PC-3 (cell line): ENCODE data around the gene ZNF732. TPM values are rescaled to one million over a fixed set of nuclear protein-coding genes. Genes with fewer than 3 reads are reported as not detected.

Experiments used
- ATAC-seq: fragments of 200-7000 bp; cut with Tn5 transposase; 2 replicates; pipeline ENCODE4 v1.9.1; 2020; ENCODE audit warnings: mild to moderate bottlenecking, moderate library complexity
- BruUV-seq: library from RNA; stranded (reverse); fragments of 400-500 nt; replicated peaks from 2 replicates; lab custom pipeline; 2021; lab: Mats Ljungman, UMichigan
- CTCF ChIA-PET: fragments of 300-600 bp; sonication (Branson Sonifier 250); formaldehyde crosslinking; loops from one replicate; lab custom pipeline; 2022; ENCODE audit warnings: antibody characterized with exemption; lab: Charles Lee
- POLR2A ChIA-PET: fragments of 300-600 bp; sonication (Branson Sonifier 250); formaldehyde crosslinking; loops from one replicate; lab custom pipeline; 2022; ENCODE audit warnings: antibody characterized with exemption; ENCODE audit not compliant: unreplicated experiment; lab: Charles Lee
- DNase-seq: peaks from one replicate; pipeline ENCODE4 v3.0.0-alpha.2; 2015
- H2AFZ ChIP-seq: fragments of 300-600 bp; sonication (generic); 2 replicates; pipeline ENCODE4 v1.6.0; 2016; ENCODE audit warnings: antibody characterized with exemption, low read length
- H3F3A ChIP-seq: fragments of 300-600 bp; sonication (generic); one replicate; pipeline ENCODE4 v1.6.0; 2017; ENCODE audit warnings: antibody characterized with exemption, low read length, control low read depth, mild to moderate bottlenecking; ENCODE audit not compliant: unreplicated experiment
- H3K27ac ChIP-seq: fragments of 300-600 bp; sonication (generic); 2 replicates; pipeline ENCODE4 v1.5.1; 2016; ENCODE audit warnings: mild to moderate bottlenecking, low read length
- H3K27me3 ChIP-seq: fragments of 300-600 bp; sonication (generic); 2 replicates; pipeline ENCODE4 v1.6.1; 2016; ENCODE audit warnings: low read length, mixed read lengths
- H3K36me3 ChIP-seq: fragments of 300-600 bp; sonication (generic); 2 replicates; pipeline ENCODE4 v1.6.1; 2016; ENCODE audit warnings: low read depth, mixed run types, low read length, mixed read lengths
- H3K4me1 ChIP-seq: fragments of 300-600 bp; sonication (generic); 2 replicates; pipeline ENCODE4 v1.5.1; 2016; ENCODE audit warnings: low read length; ENCODE audit not compliant: insufficient read depth
- H3K4me2 ChIP-seq: fragments of 300-600 bp; sonication (generic); 2 replicates; pipeline ENCODE4 v1.6.0; 2016; ENCODE audit warnings: low read length
- H3K4me3 ChIP-seq: fragments of 300-600 bp; sonication (generic); 2 replicates; pipeline ENCODE4 v1.5.1; 2016; ENCODE audit warnings: mild to moderate bottlenecking, low read length, mixed read lengths
- H3K79me2 ChIP-seq: fragments of 300-600 bp; sonication (generic); 2 replicates; pipeline ENCODE4 v1.6.1; 2017; ENCODE audit warnings: low read length, mixed read lengths
- H3K9ac ChIP-seq: fragments of 300-600 bp; sonication (generic); 2 replicates; pipeline ENCODE4 v1.6.0; 2016; ENCODE audit warnings: mild to moderate bottlenecking, low read length
- H3K9me2 ChIP-seq: fragments of 300-600 bp; sonication (generic); replicated peaks from 2 replicates; pipeline ENCODE4 v1.6.1; 2016; ENCODE audit warnings: mixed run types, low read length, mixed read lengths
- H3K9me3 ChIP-seq: fragments of 300-600 bp; sonication (generic); 2 replicates; pipeline ENCODE4 v1.6.1; 2016; ENCODE audit warnings: low read length, mixed read lengths
- H4K20me1 ChIP-seq: fragments of 300-600 bp; sonication (generic); 2 replicates; pipeline ENCODE4 v1.6.1; 2016; ENCODE audit warnings: low read length, mixed read lengths
- EZH2 ChIP-seq: fragments of 300-600 bp; sonication (generic); IDR thresholded peaks from one replicate; pipeline ENCODE4 v1.6.1; 2017; ENCODE audit warnings: antibody characterized with exemption, mild to moderate bottlenecking, low read length; ENCODE audit not compliant: unreplicated experiment
- EZH2phosphoT487 ChIP-seq: fragments of 300-600 bp; sonication (generic); IDR thresholded peaks from 2 replicates; pipeline ENCODE4 v1.6.1; 2018; ENCODE audit warnings: mild to moderate bottlenecking, antibody characterized with exemption, low read length, borderline replicate concordance
- intact Hi-C: fragments of 100-400 bp; cut with micrococcal nuclease; formaldehyde crosslinking; loops from 2 replicates; pipeline ENCODE4 v1.9.0; 2023
- total RNA-seq: library from RNA; depleted of rRNA; stranded (reverse); fragments of >200 nt; gene quantifications from 2 replicates; pipeline ENCODE4 v1.2.3, GENCODE V29; 2014
- TF ChIP-seq, protein P1 (sequence below): fragments of 300-600 bp; sonication (generic); conservative IDR thresholded peaks from 2 replicates; pipeline ENCODE4 v1.5.1; 2017; ENCODE audit warnings: antibody characterized with exemption, low read depth, mild to moderate bottlenecking, low read length

The ZNF732 gene
- total RNA-seq, 1 experiment from 2014 or later: not detected

- Histone ChIP-seq H3K36me3 (no peaks in the 10 kb centered on the region; the same call in 1 of the 2 replicates), H3K4me2 (no peak overlapping the region), H3K27me3 (no peaks in the 10 kb centered on the region), H3K9me2 (no peaks in the 10 kb centered on the region), H4K20me1 (no peaks in the 10 kb centered on the region), H3K27ac (no peak overlapping the region), H3K9me3 (peaks cover 46% of the 10 kb centered on the region), H3F3A (no peaks in the 10 kb centered on the region), H3K9ac (no peak overlapping the region), H3K4me3 (no peak overlapping the region), H2AFZ (no peak overlapping the region), H3K79me2 (no peaks in the 10 kb centered on the region), H3K4me1 (no peaks in the 10 kb centered on the region)
- ATAC-seq: no peak
- no TSS peak for BruUV-seq
- TF ChIP-seq EZH2phosphoT487 (no peak), EZH2 (no peak)
- TF ChIP-seq, protein P1, sequence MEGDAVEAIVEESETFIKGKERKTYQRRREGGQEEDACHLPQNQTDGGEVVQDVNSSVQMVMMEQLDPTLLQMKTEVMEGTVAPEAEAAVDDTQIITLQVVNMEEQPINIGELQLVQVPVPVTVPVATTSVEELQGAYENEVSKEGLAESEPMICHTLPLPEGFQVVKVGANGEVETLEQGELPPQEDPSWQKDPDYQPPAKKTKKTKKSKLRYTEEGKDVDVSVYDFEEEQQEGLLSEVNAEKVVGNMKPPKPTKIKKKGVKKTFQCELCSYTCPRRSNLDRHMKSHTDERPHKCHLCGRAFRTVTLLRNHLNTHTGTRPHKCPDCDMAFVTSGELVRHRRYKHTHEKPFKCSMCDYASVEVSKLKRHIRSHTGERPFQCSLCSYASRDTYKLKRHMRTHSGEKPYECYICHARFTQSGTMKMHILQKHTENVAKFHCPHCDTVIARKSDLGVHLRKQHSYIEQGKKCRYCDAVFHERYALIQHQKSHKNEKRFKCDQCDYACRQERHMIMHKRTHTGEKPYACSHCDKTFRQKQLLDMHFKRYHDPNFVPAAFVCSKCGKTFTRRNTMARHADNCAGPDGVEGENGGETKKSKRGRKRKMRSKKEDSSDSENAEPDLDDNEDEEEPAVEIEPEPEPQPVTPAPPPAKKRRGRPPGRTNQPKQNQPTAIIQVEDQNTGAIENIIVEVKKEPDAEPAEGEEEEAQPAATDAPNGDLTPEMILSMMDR: no peak
- POLR2A ChIA-PET: no interaction called here
- DNase-seq: no peak
- CTCF ChIA-PET: no interaction called here
- intact Hi-C loops: no loop called here
Observed at GRCh38 chr4:253936-254756, 51.1 kb downstream of the ZNF732 start.

DNA sequence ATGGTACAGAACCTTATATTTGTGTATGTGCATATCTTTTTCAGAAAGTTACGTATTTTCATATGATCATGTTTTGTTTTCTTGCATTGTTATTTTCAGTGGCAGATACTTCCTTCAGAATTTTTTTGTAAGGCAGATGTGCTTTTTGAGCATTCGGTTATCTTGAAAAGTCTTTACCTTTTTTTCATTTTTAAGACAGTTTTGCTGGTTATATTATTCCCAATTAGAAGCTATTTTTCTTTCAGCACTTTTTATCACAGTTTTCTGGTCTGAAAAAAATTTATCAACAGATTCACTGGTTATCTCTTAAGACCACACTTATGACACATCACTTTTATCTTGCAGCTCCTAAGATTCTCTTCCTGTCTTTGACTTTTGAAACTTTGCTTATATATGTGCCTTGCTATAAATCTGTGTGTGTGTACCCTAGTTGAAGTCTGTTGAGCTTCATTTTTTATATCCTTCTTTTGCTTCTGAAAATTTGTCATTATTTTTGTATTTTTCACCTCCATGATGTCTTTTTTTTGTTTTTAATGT is 53.1 kb downstream of the ZNF732 start:
- Histone ChIP-seq H3K27ac (no peak overlapping the region), H3K79me2 (no peaks in the 10 kb centered on the region), H2AFZ (no peak overlapping the region), H3K36me3 (no peaks in the 10 kb centered on the region; the same call in 1 of the 2 replicates), H3K4me2 (no peak overlapping the region), H3K9me2 (no peaks in the 10 kb centered on the region), H4K20me1 (no peaks in the 10 kb centered on the region), H3K4me1 (no peaks in the 10 kb centered on the region), H3K9ac (no peak overlapping the region), H3K4me3 (no peak overlapping the region), H3F3A (no peaks in the 10 kb centered on the region), H3K27me3 (no peaks in the 10 kb centered on the region), H3K9me3 (peaks cover 46% of the 10 kb centered on the region)
- BruUV-seq: no TSS peak
- no peak for TF ChIP-seq EZH2phosphoT487
- TF ChIP-seq EZH2: no peak
- TF ChIP-seq, protein P1: no peak
- ChIA-PET POLR2A (no interaction called here), CTCF (no interaction called here)
- no peak for DNase-seq
- intact Hi-C loops: no loop called here
- no peak for ATAC-seq

DNA sequence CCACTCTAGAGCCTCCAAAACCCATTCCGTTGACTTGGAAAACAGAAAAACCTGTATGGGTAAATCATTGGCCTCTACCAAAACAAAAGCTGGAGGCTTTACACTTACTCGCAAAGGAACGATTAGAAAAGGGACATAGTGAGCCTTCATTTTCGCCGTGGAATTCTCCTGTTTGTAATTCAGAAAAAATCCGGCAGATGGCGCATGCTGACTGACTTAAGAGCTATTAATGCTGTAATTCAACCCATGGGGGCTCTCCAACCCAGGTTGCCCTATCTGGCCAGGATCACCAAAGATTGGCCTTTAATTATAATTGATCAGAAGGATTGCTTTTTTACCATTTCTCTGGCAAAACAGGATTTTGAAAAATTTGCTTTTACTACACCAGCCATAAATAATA is 60.8 kb downstream of the ZNF732 start:
- Histone ChIP-seq H3K27me3 (no peaks in the 10 kb centered on the region), H3K9me3 (peaks cover 13% of the 10 kb centered on the region; the same call in 1 of the 2 replicates), H4K20me1 (no peaks in the 10 kb centered on the region), H3K36me3 (no peaks in the 10 kb centered on the region), H3K27ac (no peak overlapping the region), H3K4me3 (no peak overlapping the region), H3K9me2 (no peaks in the 10 kb centered on the region), H3F3A (no peaks in the 10 kb centered on the region), H3K4me1 (no peaks in the 10 kb centered on the region), H3K79me2 (no peaks in the 10 kb centered on the region), H3K9ac (no peak overlapping the region), H3K4me2 (no peak overlapping the region), H2AFZ (no peak overlapping the region)
- no TSS peak for BruUV-seq
- CTCF ChIA-PET: interaction anchor here (0.6 kb wide), 1 partner anchor 1458 kb away, joined by 3 read pairs; no protein-coding TSS in a partner anchor
- intact Hi-C loops: no loop called here
- no peak for ATAC-seq
- DNase-seq: peak; percentile 58
- POLR2A ChIA-PET: no interaction called here
- no peak for TF ChIP-seq EZH2phosphoT487
- TF ChIP-seq EZH2: no peak
- TF ChIP-seq, protein P1: peak; percentile 56; the same call in 1 of the 2 replicates
